Activated naive CD4-positive, alpha-beta T cell treated with anti-CD3 and anti-CD28 coated beads for 36 hours (primary cell): ENCODE data around the gene SIM2. TPM values are rescaled to one million over a fixed set of nuclear protein-coding genes. Genes with fewer than 3 reads are reported as not detected.

Experiments
- CTCF ChIA-PET: fragments of 350-600 bp; sonication (Branson Sonifier 250); formaldehyde crosslinking; loops from one replicate; lab custom pipeline; 2021; ENCODE audit warnings: antibody characterized with exemption; lab: Charles Lee
- DNase-seq: peaks from one replicate; pipeline ENCODE4 v3.0.0-alpha.2; 2020
- H3K27ac Mint-ChIP-seq: one replicate; pipeline ENCODE4 v1.8.0; 2021; ENCODE audit warnings: mild to moderate bottlenecking, mixed read lengths
- H3K27me3 Mint-ChIP-seq: one replicate; pipeline ENCODE4 v1.8.0; 2021; ENCODE audit warnings: low read depth, mixed read lengths
- H3K36me3 Mint-ChIP-seq: one replicate; pipeline ENCODE4 v1.8.0; 2021; ENCODE audit warnings: low read depth, mixed read lengths
- H3K4me1 Mint-ChIP-seq: one replicate; pipeline ENCODE4 v1.8.0; 2021; ENCODE audit warnings: low read depth, mixed read lengths
- H3K4me3 Mint-ChIP-seq: one replicate; pipeline ENCODE4 v1.8.0; 2021; ENCODE audit warnings: mild to moderate bottlenecking, moderate library complexity, mixed read lengths
- H3K9me3 Mint-ChIP-seq: one replicate; pipeline ENCODE4 v1.8.0; 2021; ENCODE audit warnings: mixed read lengths
- intact Hi-C: fragments of 100-400 bp; cut with micrococcal nuclease; formaldehyde crosslinking; loops from one replicate; pipeline ENCODE4 v1.15.1; 2023
- total RNA-seq, 2 experiments: library from RNA; stranded (reverse); gene quantifications; one replicate each; pipeline ENCODE4 v1.2.3, GENCODE V29; 2021

SIM2 gene
- total RNA-seq, 2 experiments from 2014 or later, result 0.74 to 0.94 TPM

DNA sequence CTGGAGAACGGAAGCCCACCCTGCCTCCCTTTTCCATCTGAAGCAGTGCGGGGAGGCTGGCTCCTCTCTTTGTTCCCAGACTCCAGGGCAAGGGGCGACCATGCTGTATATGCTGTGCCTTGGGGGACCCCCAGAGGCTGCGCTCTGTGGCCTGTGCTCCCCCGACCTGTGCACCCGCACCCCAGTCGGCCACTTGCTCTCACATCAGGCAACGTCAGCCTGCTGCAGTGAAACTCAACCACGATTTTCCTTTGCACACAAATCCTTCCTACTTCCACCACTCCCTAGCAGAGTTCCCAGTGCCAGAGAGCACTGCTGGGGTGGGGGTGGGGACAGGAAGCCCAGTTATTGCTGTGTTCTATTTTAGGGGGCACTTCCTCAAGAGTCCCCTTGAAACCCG lies 52.5 kb downstream of the SIM2 start:
- intact Hi-C loops, result no loop called here
- Mint-ChIP-seq H3K4me1 (peaks cover 10% of the 10 kb centered on the region), H3K4me3 (no peak overlapping the region), H3K36me3 (peaks cover 18% of the 10 kb centered on the region), H3K27ac (no peak overlapping the region), H3K27me3 (peaks cover 31% of the 10 kb centered on the region), H3K9me3 (no peaks in the 10 kb centered on the region)
- DNase-seq, result no peak
- CTCF ChIA-PET, result no interaction called here

DNA sequence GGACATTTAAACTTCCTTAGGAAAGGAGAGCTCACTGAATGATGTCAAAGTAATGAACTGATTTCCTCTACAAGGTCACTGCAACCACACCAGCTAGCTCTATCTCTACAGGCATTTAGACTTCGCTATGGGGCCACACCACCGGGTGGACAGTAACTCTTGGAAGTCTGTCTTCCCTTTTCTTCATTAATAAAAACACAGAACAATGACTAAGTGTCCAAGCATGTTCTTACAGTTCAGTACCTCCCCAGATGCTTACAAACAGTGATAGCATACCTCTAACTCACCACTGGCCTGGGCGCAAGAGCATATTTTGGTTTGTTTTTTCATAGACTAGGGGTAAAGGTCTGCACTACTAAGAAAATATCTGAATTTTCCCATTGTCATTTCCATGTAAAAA lies 54.6 kb downstream of the SIM2 start:
- no peaks in the 10 kb centered on the region for H3K4me1 Mint-ChIP-seq
- CTCF ChIA-PET, result no interaction called here
- peaks cover 17% of the 10 kb centered on the region for H3K27me3 Mint-ChIP-seq
- H3K27ac Mint-ChIP-seq, result no peak overlapping the region
- no peak overlapping the region for H3K4me3 Mint-ChIP-seq
- no peak for DNase-seq
- peaks cover 20% of the 10 kb centered on the region for H3K36me3 Mint-ChIP-seq
- no peaks in the 10 kb centered on the region for H3K9me3 Mint-ChIP-seq
- intact Hi-C loops, result no loop called here

DNA sequence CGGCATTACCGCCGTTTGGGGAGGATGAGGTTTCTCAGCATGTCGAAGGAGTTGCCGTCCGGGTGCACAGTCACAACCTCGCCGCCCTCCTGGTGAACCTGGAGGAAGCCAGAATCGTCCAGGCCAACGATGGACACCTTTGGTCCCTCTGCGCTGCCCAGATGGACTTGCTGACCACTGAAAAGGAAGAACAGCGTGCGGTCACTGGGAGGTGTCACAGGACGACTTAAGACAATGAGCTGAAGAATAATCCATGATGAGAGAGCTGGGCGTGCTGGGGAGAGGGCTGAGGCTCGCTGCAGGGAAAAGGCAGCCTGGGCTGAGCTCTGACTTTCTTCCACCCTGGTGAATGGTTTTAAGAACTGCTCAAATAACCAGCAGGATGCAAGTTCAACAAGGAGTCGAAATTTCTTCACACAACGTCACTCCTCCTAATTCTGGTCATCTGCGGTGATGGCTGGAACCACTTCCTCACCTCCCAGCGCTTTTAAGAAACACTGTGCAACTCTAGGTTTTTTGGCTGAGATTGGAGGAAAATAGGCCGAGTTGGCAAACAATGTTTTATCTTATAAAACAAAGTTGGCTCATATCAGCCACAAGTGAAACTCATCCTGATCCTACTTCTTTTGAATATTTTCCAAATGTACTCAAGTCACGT lies 55.5 kb downstream of the SIM2 start:
- CTCF ChIA-PET, result interaction anchor here (0.6 kb wide), 1 partner anchor 308 kb away, joined by 4 read pairs; no protein-coding TSS in a partner anchor
- no peak overlapping the region for H3K4me3 Mint-ChIP-seq
- H3K27ac Mint-ChIP-seq, result no peak overlapping the region
- no peaks in the 10 kb centered on the region for H3K4me1 Mint-ChIP-seq
- intact Hi-C loops, result no loop called here
- H3K9me3 Mint-ChIP-seq, result no peaks in the 10 kb centered on the region
- DNase-seq, result no peak
- peaks cover 20% of the 10 kb centered on the region for H3K36me3 Mint-ChIP-seq
- peaks cover 10% of the 10 kb centered on the region for H3K27me3 Mint-ChIP-seq

DNA sequence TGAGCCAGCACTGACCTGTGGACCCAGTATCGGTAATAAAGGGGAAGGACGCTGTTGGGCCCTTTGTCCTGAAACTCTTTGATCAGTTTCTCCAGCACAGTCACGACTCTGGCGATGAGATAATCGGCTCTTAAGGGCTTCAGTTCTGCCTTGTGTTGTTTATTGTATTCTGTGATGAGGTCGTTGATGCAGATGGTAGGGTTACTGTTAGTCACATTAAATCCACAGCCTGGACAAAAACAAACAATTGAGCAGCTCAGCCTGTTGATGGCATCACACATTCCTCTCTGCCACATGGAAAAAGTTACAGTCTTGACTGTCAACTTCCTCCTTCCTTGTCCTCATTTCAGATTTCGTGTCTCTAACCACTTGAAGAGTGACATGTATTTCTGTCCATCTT lies 57.6 kb downstream of the SIM2 start:
- Mint-ChIP-seq H3K27ac (no peak overlapping the region), H3K36me3 (peaks cover 18% of the 10 kb centered on the region), H3K4me1 (no peaks in the 10 kb centered on the region), H3K4me3 (no peak overlapping the region), H3K27me3 (no peaks in the 10 kb centered on the region), H3K9me3 (no peaks in the 10 kb centered on the region)
- CTCF ChIA-PET, result no interaction called here
- no peak for DNase-seq
- intact Hi-C loops, result no loop called here

DNA sequence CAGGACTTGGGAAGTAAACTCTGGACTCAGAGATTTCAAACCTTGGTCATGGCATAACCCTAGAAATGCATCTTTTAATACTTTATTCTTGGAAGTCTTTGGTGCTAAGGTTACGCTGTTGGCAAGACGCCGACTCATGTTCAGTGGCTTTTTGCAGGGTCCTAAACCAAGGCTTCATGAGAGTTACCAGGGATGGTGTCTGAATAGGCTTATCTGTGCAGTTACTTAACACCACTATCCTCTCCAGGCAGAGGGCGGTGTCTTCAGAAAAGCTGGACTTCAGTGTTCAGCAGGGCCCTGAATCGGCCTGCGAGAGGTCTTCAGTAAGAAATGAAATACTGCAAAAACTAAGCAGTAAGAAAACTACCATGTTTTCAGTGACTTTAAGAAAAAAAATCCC lies 58.3 kb downstream of the SIM2 start:
- intact Hi-C loops, result no loop called here
- CTCF ChIA-PET, result interaction anchor here (1.7 kb wide), 1 partner anchor 168 kb away, joined by 3 read pairs; no protein-coding TSS in a partner anchor
- Mint-ChIP-seq H3K27me3 (no peaks in the 10 kb centered on the region), H3K9me3 (no peaks in the 10 kb centered on the region), H3K4me1 (no peaks in the 10 kb centered on the region), H3K27ac (no peak overlapping the region), H3K4me3 (no peak overlapping the region), H3K36me3 (peaks cover 15% of the 10 kb centered on the region)
- no peak for DNase-seq

DNA sequence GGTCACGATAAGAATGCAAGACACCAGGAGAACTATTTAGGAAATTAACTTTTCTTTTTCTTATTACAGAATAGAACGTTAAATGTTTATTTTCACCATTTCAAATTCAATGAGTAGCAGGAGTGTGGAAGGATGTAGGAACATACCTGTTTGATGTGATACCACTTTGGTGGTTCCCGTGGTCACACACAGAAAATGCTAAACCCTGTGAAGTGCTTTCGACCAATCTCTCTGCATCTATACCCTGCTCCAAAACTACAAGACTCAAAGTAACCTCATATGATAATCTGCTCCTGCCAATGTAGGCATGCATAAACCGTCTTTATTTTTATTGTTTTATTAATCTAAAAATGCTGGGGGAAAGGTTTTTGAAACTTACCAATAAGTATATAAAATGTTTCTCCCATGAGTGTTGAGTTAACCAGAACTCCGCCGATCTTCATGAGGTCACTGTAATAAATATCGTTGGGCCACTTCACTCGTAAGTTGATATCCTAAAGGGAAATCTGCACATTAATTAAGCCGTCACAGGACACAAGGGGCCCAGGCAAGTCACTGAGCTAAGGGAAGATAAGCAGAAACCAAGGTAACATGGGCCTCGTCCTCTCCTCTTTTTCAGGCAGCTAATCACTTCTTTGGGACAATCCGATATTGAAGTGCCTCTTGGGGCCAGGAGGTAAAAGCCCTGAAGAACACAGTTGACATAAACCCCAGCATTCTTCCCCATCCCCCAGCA lies 60.6 kb downstream of the SIM2 start:
- no peaks in the 10 kb centered on the region for H3K4me1 Mint-ChIP-seq
- no peak overlapping the region for H3K27ac Mint-ChIP-seq
- no peaks in the 10 kb centered on the region for H3K9me3 Mint-ChIP-seq
- intact Hi-C loops, result no loop called here
- H3K4me3 Mint-ChIP-seq, result no peak overlapping the region
- no peaks in the 10 kb centered on the region for H3K27me3 Mint-ChIP-seq
- CTCF ChIA-PET, result no interaction called here
- DNase-seq, result no peak
- peaks cover 11% of the 10 kb centered on the region for H3K36me3 Mint-ChIP-seq

DNA sequence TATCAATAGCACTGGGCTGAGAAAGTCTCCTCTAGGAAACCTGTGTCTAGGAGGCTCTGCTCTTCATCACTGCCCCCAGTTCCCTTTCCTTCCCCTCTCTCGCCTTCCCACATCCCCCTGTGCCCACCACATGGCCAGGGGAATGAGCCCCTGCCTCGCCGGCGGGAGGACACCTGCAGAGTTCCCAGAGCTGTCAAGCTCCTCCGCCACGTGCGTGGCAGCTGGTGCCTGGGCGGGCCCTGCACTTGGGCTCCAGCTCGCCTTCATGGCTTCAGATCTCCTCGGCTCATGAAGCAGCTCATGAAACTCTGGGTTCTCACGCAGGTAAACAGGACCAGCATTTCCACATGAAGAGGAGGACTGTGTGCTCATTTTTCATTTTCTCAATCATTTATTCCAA lies 62.8 kb downstream of the SIM2 start:
- Mint-ChIP-seq H3K4me1 (no peaks in the 10 kb centered on the region), H3K36me3 (peaks cover 5% of the 10 kb centered on the region), H3K27me3 (no peaks in the 10 kb centered on the region), H3K4me3 (no peak overlapping the region), H3K27ac (no peak overlapping the region), H3K9me3 (no peaks in the 10 kb centered on the region)
- no peak for DNase-seq
- CTCF ChIA-PET, result no interaction called here
- intact Hi-C loops, result no loop called here

DNA sequence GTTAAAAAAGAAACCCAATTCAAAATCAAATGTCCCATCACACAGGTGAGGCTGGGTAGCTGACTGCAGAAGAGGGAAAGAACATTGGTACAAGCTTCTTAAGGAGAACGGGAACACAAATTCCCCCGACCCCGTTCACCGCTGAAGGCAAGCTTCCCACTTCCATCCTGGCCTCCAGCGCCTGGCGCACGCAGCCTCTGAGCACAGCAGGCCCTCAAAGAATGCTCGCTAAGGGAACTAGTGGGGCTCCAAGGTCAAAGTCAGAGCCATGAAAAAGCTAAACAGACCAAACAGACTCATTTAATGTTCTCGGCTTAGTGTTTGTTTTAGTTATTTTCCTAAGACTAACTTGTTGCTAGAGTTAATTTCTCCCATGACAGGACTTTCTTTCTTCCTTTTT lies 63.7 kb downstream of the SIM2 start:
- CTCF ChIA-PET, result no interaction called here
- H3K9me3 Mint-ChIP-seq, result no peaks in the 10 kb centered on the region

DNA sequence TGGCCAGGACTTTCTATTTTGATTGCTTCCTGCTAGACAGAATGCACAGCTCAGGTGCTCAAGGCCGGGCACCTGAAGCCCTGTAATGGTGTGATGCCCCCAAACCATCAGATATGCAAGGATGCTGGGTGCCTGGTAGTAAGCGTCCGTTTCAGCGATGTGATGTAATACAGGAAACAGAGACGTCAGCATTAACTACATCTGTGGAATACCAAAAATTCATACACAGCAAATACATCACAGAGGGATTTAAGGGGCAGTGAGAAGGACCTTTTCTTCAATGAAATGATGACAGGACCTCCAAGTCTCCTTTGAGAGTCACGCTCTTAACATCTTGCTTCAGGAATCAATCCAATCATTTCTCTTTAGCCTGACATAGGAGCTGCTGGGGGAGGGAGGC lies 64.4 kb downstream of the SIM2 start:
- CTCF ChIA-PET, result no interaction called here
- H3K4me3 Mint-ChIP-seq, result no peak overlapping the region
- H3K9me3 Mint-ChIP-seq, result no peaks in the 10 kb centered on the region
- peaks cover 4% of the 10 kb centered on the region for H3K36me3 Mint-ChIP-seq
- no peaks in the 10 kb centered on the region for H3K27me3 Mint-ChIP-seq
- no peak overlapping the region for H3K27ac Mint-ChIP-seq
- no peak for DNase-seq
- no peaks in the 10 kb centered on the region for H3K4me1 Mint-ChIP-seq
- intact Hi-C loops, result no loop called here

More for the DNA sequence above, 63.7 kb downstream of the SIM2 start:
- no peak overlapping the region for H3K27ac Mint-ChIP-seq
- H3K4me1 Mint-ChIP-seq, result no peaks in the 10 kb centered on the region
- H3K4me3 Mint-ChIP-seq, result no peak overlapping the region
- intact Hi-C loops, result no loop called here
- H3K27me3 Mint-ChIP-seq, result no peaks in the 10 kb centered on the region
- H3K36me3 Mint-ChIP-seq, result peaks cover 4% of the 10 kb centered on the region
- DNase-seq, result no peak

DNA sequence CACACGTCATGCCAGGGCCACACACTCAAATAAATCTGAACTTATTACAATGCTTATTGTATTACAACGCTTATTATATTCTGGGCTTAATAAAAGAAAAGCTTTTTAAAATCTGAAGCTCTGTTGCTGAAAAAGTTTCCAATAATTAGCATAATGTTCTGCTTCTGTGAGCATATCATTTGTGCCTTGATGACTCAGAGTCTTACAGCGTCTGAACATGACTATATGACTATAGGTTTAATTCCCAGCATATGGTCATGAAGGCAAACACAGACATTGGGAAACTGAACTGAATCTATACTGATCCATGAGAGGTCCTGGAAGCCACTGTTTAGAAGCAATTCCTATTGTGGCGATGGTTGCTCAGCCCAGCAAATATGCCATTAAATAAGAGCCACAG lies 66.3 kb downstream of the SIM2 start:
- Mint-ChIP-seq H3K27ac (no peak overlapping the region), H3K27me3 (no peaks in the 10 kb centered on the region), H3K4me3 (no peak overlapping the region), H3K36me3 (peaks cover 4% of the 10 kb centered on the region), H3K4me1 (no peaks in the 10 kb centered on the region), H3K9me3 (no peaks in the 10 kb centered on the region)
- CTCF ChIA-PET, result no interaction called here
- intact Hi-C loops, result no loop called here
- no peak for DNase-seq

DNA sequence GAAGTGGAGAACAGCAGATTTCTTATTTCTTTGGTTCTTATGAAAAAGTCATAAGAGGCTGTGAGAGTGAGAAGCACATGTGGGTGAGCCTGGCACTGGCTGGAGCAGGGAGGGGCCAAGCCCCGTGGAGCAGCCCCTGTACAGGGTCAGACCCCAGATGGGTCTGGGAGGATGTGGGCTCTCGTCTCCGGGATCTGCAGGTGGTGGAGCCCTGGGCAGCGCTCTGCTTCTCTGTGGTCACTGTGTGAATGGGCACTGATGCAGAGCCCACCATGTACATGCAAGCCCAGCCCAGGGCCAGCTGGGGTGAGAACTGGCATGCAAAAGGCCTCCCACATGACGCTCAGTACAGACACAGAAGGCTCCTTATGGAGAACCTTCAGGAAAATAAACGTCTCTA lies 67.6 kb downstream of the SIM2 start:
- CTCF ChIA-PET, result no interaction called here
- no peak overlapping the region for H3K27ac Mint-ChIP-seq

DNA sequence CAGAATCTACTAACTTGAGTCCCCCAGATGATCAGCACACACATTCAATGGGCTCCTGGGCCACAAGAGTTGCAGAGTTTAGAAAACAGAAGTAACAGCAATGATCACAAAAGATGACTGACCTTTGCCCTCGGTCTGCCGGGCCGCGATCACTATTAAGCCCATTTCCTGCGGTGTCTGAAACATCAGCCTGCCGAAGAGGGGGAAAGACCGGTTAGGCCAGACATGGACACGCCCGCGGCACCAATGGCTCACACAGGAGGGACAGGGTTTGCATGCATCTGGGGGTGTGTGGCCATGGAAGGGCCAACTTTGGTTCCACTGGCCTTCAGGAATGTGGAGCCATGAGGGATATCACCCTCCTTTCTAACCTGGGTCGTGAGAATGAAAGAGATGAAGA lies 68.2 kb downstream of the SIM2 start:
- Mint-ChIP-seq H3K4me1 (no peaks in the 10 kb centered on the region), H3K4me3 (no peak overlapping the region), H3K27ac (no peak overlapping the region), H3K36me3 (peaks cover 4% of the 10 kb centered on the region), H3K9me3 (no peaks in the 10 kb centered on the region), H3K27me3 (no peaks in the 10 kb centered on the region)
- intact Hi-C loops, result no loop called here
- CTCF ChIA-PET, result no interaction called here
- DNase-seq, result no peak

More for the DNA sequence above, 67.6 kb downstream of the SIM2 start:
- intact Hi-C loops, result no loop called here
- H3K4me1 Mint-ChIP-seq, result no peaks in the 10 kb centered on the region
- H3K27me3 Mint-ChIP-seq, result no peaks in the 10 kb centered on the region
- DNase-seq, result no peak
- H3K9me3 Mint-ChIP-seq, result no peaks in the 10 kb centered on the region
- H3K36me3 Mint-ChIP-seq, result peaks cover 4% of the 10 kb centered on the region
- no peak overlapping the region for H3K4me3 Mint-ChIP-seq

DNA sequence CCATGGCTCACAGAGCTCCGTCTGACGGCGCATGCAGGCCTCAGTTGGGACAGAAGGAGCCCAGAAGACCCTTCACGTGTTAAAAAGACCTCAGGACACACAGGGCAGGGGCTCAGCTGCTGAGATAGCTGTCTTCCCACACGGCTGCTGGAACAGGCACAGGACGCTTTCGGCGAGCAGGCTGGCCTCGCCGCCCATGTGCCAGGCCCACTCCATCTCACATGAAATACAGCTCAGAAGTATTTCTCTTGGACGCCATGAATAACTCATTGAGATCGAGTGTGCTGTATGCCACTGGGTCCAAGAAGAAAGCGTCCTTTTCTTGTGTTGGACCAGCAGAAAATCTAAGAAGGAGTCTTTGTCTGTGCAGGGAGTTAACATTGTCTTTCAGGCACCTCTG lies 69.6 kb downstream of the SIM2 start:
- no peak overlapping the region for H3K27ac Mint-ChIP-seq
- no peak for DNase-seq

More for the DNA sequence above, 69.6 kb downstream of the SIM2 start:
- CTCF ChIA-PET, result no interaction called here
- Mint-ChIP-seq H3K4me3 (no peak overlapping the region), H3K27me3 (no peaks in the 10 kb centered on the region), H3K36me3 (peaks cover 3% of the 10 kb centered on the region), H3K4me1 (no peaks in the 10 kb centered on the region), H3K9me3 (no peaks in the 10 kb centered on the region)
- intact Hi-C loops, result no loop called here
